ENCODE measurements around the gene IMMP2L. TPM values are rescaled to one million over a fixed set of nuclear protein-coding genes. Genes with fewer than 3 reads are reported as not detected.

The IMMP2L gene
- polyA plus RNA-seq, 2 of the 4 experiments (the other 2 are of a cell fraction): 16.1 to 23.8 TPM

GRCh38 chr7:110889335-110889734, 673.0 kb downstream of the IMMP2L start:
- CTCF ChIA-PET: no interaction called here
- no peaks in the 10 kb centered on the region for H3K9me3 ChIP-seq
- no peaks in the 10 kb centered on the region for H3K4me1 ChIP-seq
- no peak overlapping the region for H3K27ac ChIP-seq
- FAIRE-seq: no peak
- WGBS (ENCODE audit: missing lambda C conversion rate): 70% methylated on average over 5 of the region's 6 CpGs
- no peak overlapping the region for H3K4me3 ChIP-seq
- POLR2A ChIA-PET: no interaction called here
- DNase-seq (ENCODE audit: low read depth in 1 of 2, low spot score in 1 of 2): no peak
- no peak overlapping the region for H3K4me2 ChIP-seq
- no peak for ATAC-seq
- no peak for TF ChIP-seq JUNB (IDR thresholded peaks at IDR 0.05)
- TF ChIP-seq CTCF (IDR thresholded peaks at IDR 0.05): no peak
- no peak for TF ChIP-seq FOSL2 (IDR thresholded peaks at IDR 0.05)
- no peak for TF ChIP-seq FOSL2 (CRISPR knock-in tag; IDR thresholded peaks at IDR 0.05)
- no peak for TF ChIP-seq GATA3 (IDR thresholded peaks at IDR 0.05; ENCODE audit: borderline replicate concordance)
- no peak for TF ChIP-seq PBX3 (IDR thresholded peaks at IDR 0.05)
- TF ChIP-seq NPAS2 (CRISPR knock-in tag; IDR thresholded peaks at IDR 0.05; ENCODE audit: borderline replicate concordance): no peak

- ChIA-PET CTCF (no interaction called here), POLR2A (no interaction called here)
- no peak for DNase-seq (ENCODE audit: low read depth in 1 of 2, low spot score in 1 of 2)
- 91% methylated on average over 3 of the region's 3 CpGs for WGBS (ENCODE audit: missing lambda C conversion rate)
- Histone ChIP-seq H3K4me2 (no peak overlapping the region), H3K4me1 (no peaks in the 10 kb centered on the region), H3K9me3 (no peaks in the 10 kb centered on the region), H3K4me3 (no peak overlapping the region), H3K27ac (no peak overlapping the region)
- TF ChIP-seq ZC3H11A (IDR thresholded peaks at IDR 0.05) (no peak), HOXB5 (CRISPR knock-in tag; IDR thresholded peaks at IDR 0.05) (no peak), ATOH8 (CRISPR knock-in tag; IDR thresholded peaks at IDR 0.05; ENCODE audit: low read depth) (no peak), MAFK (IDR thresholded peaks at IDR 0.05; ENCODE audit: partially characterized antibody) (no peak)
- no peak for ATAC-seq
- no peak for FAIRE-seq
Observed at GRCh38 chr7:110888641-110889040, 673.7 kb downstream of the IMMP2L start.

- H3K4me1 ChIP-seq: no peaks in the 10 kb centered on the region
- no peak overlapping the region for H3K27ac ChIP-seq
- H3K4me3 ChIP-seq: no peak overlapping the region
- TF ChIP-seq GATA3 (IDR thresholded peaks at IDR 0.05; ENCODE audit: borderline replicate concordance): no peak
- TF ChIP-seq, protein P1, sequence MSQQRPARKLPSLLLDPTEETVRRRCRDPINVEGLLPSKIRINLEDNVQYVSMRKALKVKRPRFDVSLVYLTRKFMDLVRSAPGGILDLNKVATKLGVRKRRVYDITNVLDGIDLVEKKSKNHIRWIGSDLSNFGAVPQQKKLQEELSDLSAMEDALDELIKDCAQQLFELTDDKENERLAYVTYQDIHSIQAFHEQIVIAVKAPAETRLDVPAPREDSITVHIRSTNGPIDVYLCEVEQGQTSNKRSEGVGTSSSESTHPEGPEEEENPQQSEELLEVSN (IDR thresholded peaks at IDR 0.05; ENCODE audit: borderline replicate concordance, low read depth): no peak
- no peak for TF ChIP-seq PBX3 (IDR thresholded peaks at IDR 0.05)
- TF ChIP-seq EHMT2 (IDR thresholded peaks at IDR 0.05; ENCODE audit: low read depth): no peak
- no peak for TF ChIP-seq USF2 (IDR thresholded peaks at IDR 0.05)
- no peak for TF ChIP-seq NFE2L2 (conservative IDR thresholded peaks at IDR 0.05; ENCODE audit: low read length)
- TF ChIP-seq REST (IDR thresholded peaks at IDR 0.05): no peak
- no peak for TF ChIP-seq CBX2 (IDR thresholded peaks at IDR 0.05; ENCODE audit: borderline replicate concordance, low read depth)
- no peak for TF ChIP-seq RFX5 (IDR thresholded peaks at IDR 0.05)
- no peak for TF ChIP-seq KDM1A (IDR thresholded peaks at IDR 0.05; ENCODE audit: low read depth)
- TF ChIP-seq, protein P2, sequence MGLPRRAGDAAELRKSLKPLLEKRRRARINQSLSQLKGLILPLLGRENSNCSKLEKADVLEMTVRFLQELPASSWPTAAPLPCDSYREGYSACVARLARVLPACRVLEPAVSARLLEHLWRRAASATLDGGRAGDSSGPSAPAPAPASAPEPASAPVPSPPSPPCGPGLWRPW (IDR thresholded peaks at IDR 0.05): no peak
- no peak for TF ChIP-seq HOXB5 (CRISPR knock-in tag; IDR thresholded peaks at IDR 0.05)
- TF ChIP-seq SMC3 (IDR thresholded peaks at IDR 0.05): no peak
- 53% methylated on average over 4 of the region's 4 CpGs for WGBS (ENCODE audit: missing lambda C conversion rate)
- no peak overlapping the region for H3K4me2 ChIP-seq
- POLR2A ChIA-PET: no interaction called here
- ATAC-seq (no peak), DNase-seq (ENCODE audit: low read depth in 1 of 2, low spot score in 1 of 2) (no peak), FAIRE-seq (no peak)
- CTCF ChIA-PET: no interaction called here
- H3K9me3 ChIP-seq: no peaks in the 10 kb centered on the region
Observed at GRCh38 chr7:110885474-110885873, 676.8 kb downstream of the IMMP2L start.

All from A549 (cell line).